ENCODE data around the gene MCEE. TPM values are rescaled to one million over a fixed set of nuclear protein-coding genes. Genes with fewer than 3 reads are reported as not detected.
"Not testable (repeated sequence)": the region's sequence is repeated elsewhere in the genome, so short reads cannot be mapped to it uniquely, and the experiment has no call there.

MCEE gene
- total RNA-seq, 1 donor from 2014 or later, result 17.8 TPM

DNA sequence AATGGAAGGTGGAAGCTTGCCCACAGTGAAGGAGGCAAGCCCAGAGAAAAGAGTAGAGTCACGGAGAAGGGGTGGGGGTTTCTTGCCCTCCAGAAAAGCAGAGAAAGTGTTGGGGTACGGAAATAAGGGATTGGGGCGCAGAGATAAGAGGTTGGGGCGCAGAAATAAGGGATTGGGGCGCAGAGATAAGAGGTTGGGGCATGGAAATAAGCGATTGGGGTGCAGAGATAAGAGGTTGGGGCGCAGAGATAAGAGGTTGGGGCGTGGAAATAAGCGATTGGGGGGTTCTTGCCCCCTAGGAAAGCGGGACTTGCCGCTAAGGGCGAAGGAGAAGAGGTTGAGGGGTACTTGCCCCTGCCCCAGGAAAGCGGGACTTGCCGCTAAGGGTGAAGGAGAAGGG lies 40.6 kb downstream of the MCEE start:
- H3K4me1 Mint-ChIP-seq; H3K4me3 Mint-ChIP-seq; H3K9me3 Mint-ChIP-seq; H3K36me3 Mint-ChIP-seq; DNase-seq (ENCODE audit: low spot score in 2 of 2, unreplicated experiment in 2 of 2); H3K27ac Mint-ChIP-seq: not testable (repeated sequence)
- H3K27me3 Mint-ChIP-seq (ENCODE audit: low read depth), result peaks cover 72% of the 10 kb centered on the region

DNA sequence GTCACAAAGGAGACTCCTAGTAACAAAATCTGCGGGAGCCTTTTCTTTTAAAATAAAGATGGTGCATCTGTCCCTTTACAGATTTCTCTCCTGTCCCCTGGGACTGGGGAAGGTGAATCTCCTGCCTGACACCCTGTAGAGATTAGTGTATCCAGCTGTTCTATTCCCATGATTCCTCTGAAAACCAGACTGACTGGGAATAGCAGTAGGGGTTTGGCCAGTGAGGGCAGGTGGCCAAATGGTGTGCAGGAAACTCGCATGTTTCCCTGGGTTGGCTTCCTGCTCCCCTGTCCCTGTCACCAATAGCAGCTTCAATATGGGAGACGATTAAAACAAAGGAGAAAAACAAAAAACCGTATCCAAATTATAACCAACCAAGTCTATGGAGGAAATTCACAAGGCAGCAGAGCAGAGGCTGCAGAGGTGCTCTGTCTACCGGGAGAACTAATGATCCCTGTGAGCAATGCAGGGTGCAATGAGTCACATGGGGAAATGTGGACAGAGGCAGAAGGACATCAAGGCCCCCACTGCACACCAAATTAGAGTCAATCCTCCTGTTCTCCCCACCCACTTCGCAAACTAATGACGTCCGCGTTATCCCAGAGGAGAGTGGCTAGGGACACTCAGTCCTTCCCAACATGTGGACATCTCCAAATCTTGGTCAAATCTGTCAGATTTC lies 44.6 kb downstream of the MCEE start:
- H3K4me1 Mint-ChIP-seq; DNase-seq (ENCODE audit: low spot score in 2 of 2, unreplicated experiment in 2 of 2); H3K9me3 Mint-ChIP-seq; H3K27ac Mint-ChIP-seq; H3K4me3 Mint-ChIP-seq; H3K36me3 Mint-ChIP-seq: not testable (repeated sequence)
- peaks cover 64% of the 10 kb centered on the region for H3K27me3 Mint-ChIP-seq (ENCODE audit: low read depth)

DNA sequence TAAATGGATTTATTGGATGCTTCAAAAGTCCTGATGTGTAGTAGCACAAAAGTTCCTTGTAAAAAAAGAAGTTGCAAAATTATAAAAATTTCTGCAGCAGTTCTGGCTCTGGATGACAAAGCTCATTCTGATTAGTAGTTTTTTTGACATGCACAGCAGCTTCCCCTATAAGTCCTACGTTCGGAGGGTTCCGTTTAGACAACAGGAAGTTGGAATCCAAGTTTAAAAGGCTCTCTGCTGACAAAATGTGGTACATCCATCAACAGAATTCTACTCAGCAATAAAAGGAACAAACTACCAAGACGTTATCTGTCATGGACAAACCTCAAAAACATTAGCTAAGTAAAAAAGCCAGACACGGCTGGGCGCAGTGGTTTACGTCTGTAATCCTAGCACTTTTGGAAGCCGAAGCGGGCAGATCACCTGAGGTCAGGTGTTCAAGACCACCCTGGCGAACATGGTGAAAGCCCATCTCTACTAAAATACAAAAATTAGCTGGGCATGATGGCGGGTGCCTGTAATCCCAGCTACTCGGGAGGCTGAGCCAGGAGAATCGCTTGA lies 46.2 kb downstream of the MCEE start:
- not testable (repeated sequence) for H3K9me3 Mint-ChIP-seq; H3K36me3 Mint-ChIP-seq; H3K4me1 Mint-ChIP-seq; H3K27ac Mint-ChIP-seq; H3K4me3 Mint-ChIP-seq; DNase-seq (ENCODE audit: low spot score in 2 of 2, unreplicated experiment in 2 of 2)
- peaks cover 48% of the 10 kb centered on the region for H3K27me3 Mint-ChIP-seq (ENCODE audit: low read depth)

DNA sequence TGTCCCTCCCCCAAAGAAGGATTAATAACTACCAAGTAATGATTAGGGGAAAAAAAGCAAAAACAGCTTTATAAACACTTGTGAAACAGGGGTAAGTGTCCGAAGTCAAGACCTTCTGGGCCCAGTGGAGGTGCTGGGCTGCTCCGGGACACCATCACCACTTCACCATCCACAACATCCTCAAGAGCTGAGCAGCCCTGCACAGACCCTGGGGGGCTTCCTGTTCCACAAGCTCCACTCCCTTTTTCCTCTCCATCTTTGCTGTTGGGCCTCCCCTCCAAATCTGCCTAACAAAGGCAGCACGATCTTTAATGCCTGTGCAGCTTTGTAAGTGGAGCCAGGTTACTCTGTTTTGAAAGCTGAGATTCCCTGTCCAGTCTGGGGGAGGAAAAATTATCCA lies 46.7 kb downstream of the MCEE start:
- H3K36me3 Mint-ChIP-seq; H3K9me3 Mint-ChIP-seq; H3K4me3 Mint-ChIP-seq; H3K4me1 Mint-ChIP-seq; DNase-seq (ENCODE audit: low spot score in 2 of 2, unreplicated experiment in 2 of 2); H3K27ac Mint-ChIP-seq: not testable (repeated sequence)
- H3K27me3 Mint-ChIP-seq (ENCODE audit: low read depth), result peaks cover 43% of the 10 kb centered on the region

DNA sequence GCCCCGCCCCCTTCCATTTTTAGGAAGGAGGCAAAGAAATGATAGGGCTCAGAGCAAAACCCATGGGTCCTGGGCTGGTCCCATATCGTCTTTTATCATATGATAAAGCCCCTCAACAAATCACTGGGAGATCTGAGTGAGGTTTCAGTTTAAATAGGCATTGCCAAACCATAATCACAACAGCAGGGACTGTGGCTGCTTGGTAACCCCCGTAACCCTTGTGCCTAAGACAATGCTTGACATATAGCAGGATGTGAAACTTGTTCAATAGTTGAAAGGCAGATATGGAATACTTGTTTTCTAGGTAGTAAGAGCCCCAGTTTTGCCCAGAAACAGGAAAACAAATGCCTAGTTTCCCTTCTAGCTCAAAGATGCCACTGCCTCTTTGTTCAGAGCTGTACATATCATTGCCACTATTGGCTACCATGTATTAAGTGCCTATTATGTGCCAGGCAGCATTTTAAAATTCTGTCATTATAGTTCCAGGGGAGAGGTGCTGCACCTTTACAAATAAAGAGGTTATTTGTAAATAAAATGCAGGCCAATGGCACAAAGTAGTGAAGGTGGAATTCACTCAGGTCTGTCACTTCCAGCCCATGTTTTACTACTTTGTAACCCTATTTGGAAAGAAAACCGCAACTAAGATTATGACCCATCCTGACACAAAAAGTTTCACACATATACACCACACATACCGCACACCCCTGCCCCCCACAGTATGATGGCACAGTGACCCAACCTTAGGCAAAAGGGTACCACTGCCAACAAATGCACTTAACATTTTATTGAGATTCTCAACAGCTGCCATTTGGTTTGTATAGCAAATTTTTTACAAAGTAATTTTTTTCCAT lies 47.4 kb downstream of the MCEE start:
- peaks cover 36% of the 10 kb centered on the region for H3K27me3 Mint-ChIP-seq (ENCODE audit: low read depth)
- H3K4me1 Mint-ChIP-seq, result peaks cover 6% of the 10 kb centered on the region
- H3K27ac Mint-ChIP-seq, result no peak overlapping the region
- no peak overlapping the region for H3K4me3 Mint-ChIP-seq
- H3K9me3 Mint-ChIP-seq, result no peaks in the 10 kb centered on the region
- peaks cover 8% of the 10 kb centered on the region for H3K36me3 Mint-ChIP-seq
- TF ChIP-seq, protein P1, sequence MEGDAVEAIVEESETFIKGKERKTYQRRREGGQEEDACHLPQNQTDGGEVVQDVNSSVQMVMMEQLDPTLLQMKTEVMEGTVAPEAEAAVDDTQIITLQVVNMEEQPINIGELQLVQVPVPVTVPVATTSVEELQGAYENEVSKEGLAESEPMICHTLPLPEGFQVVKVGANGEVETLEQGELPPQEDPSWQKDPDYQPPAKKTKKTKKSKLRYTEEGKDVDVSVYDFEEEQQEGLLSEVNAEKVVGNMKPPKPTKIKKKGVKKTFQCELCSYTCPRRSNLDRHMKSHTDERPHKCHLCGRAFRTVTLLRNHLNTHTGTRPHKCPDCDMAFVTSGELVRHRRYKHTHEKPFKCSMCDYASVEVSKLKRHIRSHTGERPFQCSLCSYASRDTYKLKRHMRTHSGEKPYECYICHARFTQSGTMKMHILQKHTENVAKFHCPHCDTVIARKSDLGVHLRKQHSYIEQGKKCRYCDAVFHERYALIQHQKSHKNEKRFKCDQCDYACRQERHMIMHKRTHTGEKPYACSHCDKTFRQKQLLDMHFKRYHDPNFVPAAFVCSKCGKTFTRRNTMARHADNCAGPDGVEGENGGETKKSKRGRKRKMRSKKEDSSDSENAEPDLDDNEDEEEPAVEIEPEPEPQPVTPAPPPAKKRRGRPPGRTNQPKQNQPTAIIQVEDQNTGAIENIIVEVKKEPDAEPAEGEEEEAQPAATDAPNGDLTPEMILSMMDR (IDR thresholded peaks at IDR 0.05; ENCODE audit: unreplicated experiment), result no peak
- no peak for DNase-seq (ENCODE audit: low spot score in 2 of 2, unreplicated experiment in 2 of 2)

DNA sequence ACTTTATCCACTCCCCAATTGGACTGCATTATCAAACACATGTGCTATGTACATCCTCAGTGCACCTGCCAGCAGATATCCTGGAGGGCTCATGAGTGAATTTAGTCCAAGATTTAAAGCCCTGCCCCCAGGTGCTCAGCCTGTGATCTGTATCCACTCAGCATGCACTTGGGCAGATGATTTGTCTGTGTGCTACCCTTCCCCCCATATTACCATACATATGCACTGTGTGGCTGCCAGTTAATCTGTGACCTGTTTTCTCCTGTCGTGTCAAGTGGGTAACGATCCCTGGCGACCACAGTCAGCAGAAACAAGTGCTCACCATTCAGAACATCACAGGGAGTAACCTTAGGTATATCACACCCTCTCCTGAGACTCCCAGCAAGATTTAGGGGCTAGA lies 51.4 kb downstream of the MCEE start:
- TF ChIP-seq, protein P1 (IDR thresholded peaks at IDR 0.05; ENCODE audit: unreplicated experiment), result no peak
- H3K27ac Mint-ChIP-seq, result no peak overlapping the region
- no peaks in the 10 kb centered on the region for H3K27me3 Mint-ChIP-seq (ENCODE audit: low read depth)
- no peaks in the 10 kb centered on the region for H3K9me3 Mint-ChIP-seq
- no peak for DNase-seq (ENCODE audit: low spot score in 2 of 2, unreplicated experiment in 2 of 2)
- no peak overlapping the region for H3K4me3 Mint-ChIP-seq
- peaks cover 19% of the 10 kb centered on the region for H3K36me3 Mint-ChIP-seq
- H3K4me1 Mint-ChIP-seq, result no peaks in the 10 kb centered on the region

DNA sequence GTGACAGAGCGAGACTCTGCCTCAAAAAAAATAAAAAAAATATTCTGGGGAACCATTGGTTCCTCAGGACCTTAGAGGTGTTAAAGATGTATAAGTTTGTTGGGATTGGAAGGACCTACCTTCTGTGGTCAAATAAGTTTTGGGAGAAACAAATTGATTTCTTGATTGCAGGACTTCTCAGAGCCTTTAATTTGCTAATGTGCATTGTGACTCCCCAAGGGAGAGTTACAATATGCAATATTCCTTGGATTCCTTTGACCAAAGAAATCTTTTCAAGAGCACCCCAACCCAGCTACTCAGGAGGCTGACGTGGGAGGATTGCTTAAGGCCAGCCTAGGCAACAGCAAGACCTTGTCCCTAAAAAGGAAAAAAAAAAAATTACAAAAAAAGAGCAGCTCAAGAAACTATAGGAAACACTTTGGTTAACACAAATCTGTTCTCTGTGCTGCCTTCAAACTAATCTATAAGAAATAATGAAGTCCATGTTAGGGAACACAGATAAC lies 55.1 kb downstream of the MCEE start:
- TF ChIP-seq, protein P1 (IDR thresholded peaks at IDR 0.05; ENCODE audit: unreplicated experiment), result no peak
- no peak for DNase-seq (ENCODE audit: low spot score in 2 of 2, unreplicated experiment in 2 of 2)
- Mint-ChIP-seq H3K4me1 (peaks cover 14% of the 10 kb centered on the region), H3K27ac (no peak overlapping the region), H3K4me3 (no peak overlapping the region), H3K36me3 (peaks cover 23% of the 10 kb centered on the region), H3K27me3 (ENCODE audit: low read depth) (no peaks in the 10 kb centered on the region), H3K9me3 (no peaks in the 10 kb centered on the region)
